Ishikawa (cell line): ENCODE results near the gene SDCCAG8.
A peak's percentile ranks its signal among the peaks of the same experiment; 100 is the strongest.

Source experiments
- CEBPB ChIP-seq: IDR thresholded peaks from 2 replicates; pipeline ENCODE4 v1.6.1; 2012
- CREB1 ChIP-seq: IDR thresholded peaks from 2 replicates; pipeline ENCODE4 v1.6.1; 2012; ENCODE audit warnings: low read depth
- EGR1 ChIP-seq: IDR thresholded peaks from 2 replicates; pipeline ENCODE4 v1.6.1; 2012
- EP300 ChIP-seq: IDR thresholded peaks from 2 replicates; pipeline ENCODE4 v1.6.1; 2012; ENCODE audit warnings: borderline replicate concordance
- FOXM1 ChIP-seq: IDR thresholded peaks from 2 replicates; pipeline ENCODE4 v1.6.1; 2012; ENCODE audit warnings: low read depth, borderline replicate concordance
- MAX ChIP-seq: IDR thresholded peaks from 2 replicates; pipeline ENCODE4 v1.6.1; 2012
- NFIC ChIP-seq: IDR thresholded peaks from 2 replicates; pipeline ENCODE4 v1.6.1; 2012
- RAD21 ChIP-seq: IDR thresholded peaks from 2 replicates; pipeline ENCODE4 v1.6.1; 2012; ENCODE audit warnings: low read depth
- TAF1 ChIP-seq: IDR thresholded peaks from 2 replicates; pipeline ENCODE4 v1.6.1; 2012; ENCODE audit warnings: low read depth, mild to moderate bottlenecking
- TCF12 ChIP-seq: IDR thresholded peaks from 2 replicates; pipeline ENCODE4 v1.6.1; 2012; ENCODE audit warnings: low read depth
- TEAD4 ChIP-seq: IDR thresholded peaks from 2 replicates; pipeline ENCODE4 v1.6.1; 2012
- USF1 ChIP-seq: IDR thresholded peaks from 2 replicates; pipeline ENCODE4 v1.6.1; 2012
- YY1 ChIP-seq: IDR thresholded peaks from 2 replicates; pipeline ENCODE4 v1.6.1; 2012; ENCODE audit warnings: low read depth
- ZBTB7A ChIP-seq: IDR thresholded peaks from 2 replicates; pipeline ENCODE4 v1.6.1; 2012; ENCODE audit warnings: low read depth
- TF ChIP-seq, protein P1 (sequence below): IDR thresholded peaks from 2 replicates; pipeline ENCODE4 v1.6.1; 2012; ENCODE audit warnings: low read depth, mild to moderate bottlenecking

Gene SDCCAG8

DNA sequence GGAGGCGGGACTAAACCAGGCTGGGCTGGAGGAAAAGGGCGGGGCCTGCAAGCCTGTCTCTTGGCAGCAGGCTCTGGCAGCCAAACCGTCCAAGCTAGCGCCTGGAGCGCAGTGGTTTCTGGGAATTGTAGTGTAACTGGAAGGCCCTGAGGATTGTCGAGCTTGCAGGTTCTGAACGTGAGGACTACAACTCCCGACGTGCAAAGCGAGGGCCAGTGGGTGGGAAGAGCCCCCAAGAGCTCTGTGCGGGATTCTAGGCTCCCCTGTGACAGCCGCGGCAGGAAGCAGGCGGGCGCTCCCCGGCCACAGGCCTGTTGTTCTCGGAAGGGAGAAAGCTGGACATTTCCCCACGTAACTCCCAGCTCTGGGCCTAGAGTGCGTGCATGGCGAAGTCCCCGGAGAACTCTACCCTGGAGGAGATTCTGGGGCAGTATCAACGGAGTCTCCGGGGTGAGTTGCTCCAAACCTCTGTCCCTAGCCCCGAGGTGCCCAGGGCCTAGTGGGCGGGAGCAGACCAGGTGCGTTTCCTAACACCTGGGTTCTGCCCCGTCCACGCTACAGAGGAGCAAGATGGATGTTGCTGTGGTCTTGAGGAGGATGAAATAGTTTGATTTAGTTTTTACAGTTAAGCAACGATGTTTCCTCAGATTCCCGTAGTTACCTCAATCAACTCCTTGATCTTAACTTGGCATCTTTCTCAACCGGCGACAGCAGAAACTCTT, at the start of gene SDCCAG8:
SDCCAG8 (plus strand) TSS at position 251 of the 722 bp plus-strand sequence; CDS start at position 384, 133 bp downstream.
- TF ChIP-seq TEAD4 (no peak), EP300 (no peak), EGR1 (0 out of 2 replicates have a peak, but pooled peaks have one; percentile 12), TAF1 (peak; percentile 58; the same call in 1 of the 2 replicates), NFIC (peak; percentile 65; the same call in 1 of the 2 replicates), MAX (0 out of 2 replicates have a peak, but pooled peaks have one; percentile 68), FOXM1 (no peak; the same call in 1 of the 2 replicates), YY1 (0 out of 2 replicates have a peak, but pooled peaks have one; percentile 36)

- TF ChIP-seq CEBPB, result peak; percentile 57
- TF ChIP-seq, protein P1, sequence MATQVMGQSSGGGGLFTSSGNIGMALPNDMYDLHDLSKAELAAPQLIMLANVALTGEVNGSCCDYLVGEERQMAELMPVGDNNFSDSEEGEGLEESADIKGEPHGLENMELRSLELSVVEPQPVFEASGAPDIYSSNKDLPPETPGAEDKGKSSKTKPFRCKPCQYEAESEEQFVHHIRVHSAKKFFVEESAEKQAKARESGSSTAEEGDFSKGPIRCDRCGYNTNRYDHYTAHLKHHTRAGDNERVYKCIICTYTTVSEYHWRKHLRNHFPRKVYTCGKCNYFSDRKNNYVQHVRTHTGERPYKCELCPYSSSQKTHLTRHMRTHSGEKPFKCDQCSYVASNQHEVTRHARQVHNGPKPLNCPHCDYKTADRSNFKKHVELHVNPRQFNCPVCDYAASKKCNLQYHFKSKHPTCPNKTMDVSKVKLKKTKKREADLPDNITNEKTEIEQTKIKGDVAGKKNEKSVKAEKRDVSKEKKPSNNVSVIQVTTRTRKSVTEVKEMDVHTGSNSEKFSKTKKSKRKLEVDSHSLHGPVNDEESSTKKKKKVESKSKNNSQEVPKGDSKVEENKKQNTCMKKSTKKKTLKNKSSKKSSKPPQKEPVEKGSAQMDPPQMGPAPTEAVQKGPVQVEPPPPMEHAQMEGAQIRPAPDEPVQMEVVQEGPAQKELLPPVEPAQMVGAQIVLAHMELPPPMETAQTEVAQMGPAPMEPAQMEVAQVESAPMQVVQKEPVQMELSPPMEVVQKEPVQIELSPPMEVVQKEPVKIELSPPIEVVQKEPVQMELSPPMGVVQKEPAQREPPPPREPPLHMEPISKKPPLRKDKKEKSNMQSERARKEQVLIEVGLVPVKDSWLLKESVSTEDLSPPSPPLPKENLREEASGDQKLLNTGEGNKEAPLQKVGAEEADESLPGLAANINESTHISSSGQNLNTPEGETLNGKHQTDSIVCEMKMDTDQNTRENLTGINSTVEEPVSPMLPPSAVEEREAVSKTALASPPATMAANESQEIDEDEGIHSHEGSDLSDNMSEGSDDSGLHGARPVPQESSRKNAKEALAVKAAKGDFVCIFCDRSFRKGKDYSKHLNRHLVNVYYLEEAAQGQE, result no peak
These were observed 42.6 kb upstream of the SDCCAG8 start for GRCh38 chr1:243213045-243213787.

DNA sequence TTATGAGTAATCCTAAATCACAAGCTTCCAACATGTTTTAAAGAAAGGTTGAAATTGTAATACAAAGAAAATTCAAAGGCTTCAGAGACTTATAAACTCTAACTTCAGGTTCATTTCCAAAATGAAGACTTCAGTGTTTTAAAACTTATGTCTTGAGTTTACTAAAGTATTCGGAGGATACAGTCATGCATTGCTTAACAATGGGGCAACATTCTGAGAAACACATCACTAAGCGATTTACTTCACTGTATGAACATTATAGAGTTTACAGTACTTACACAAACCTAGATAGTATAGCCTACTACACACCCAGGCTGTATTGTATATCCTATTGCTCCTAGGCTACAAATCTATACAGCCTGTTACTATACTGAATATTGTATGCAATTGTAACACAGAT, 39.1 kb upstream of the SDCCAG8 start:
- no peak for TF ChIP-seq NFIC
- TF ChIP-seq YY1, result no peak
- TF ChIP-seq ZBTB7A, result no peak
- TF ChIP-seq TEAD4, result no peak
- no peak for TF ChIP-seq MAX
- TF ChIP-seq CEBPB, result no peak
- TF ChIP-seq, protein P1, result no peak
- TF ChIP-seq RAD21, result no peak
- TF ChIP-seq TCF12, result no peak
- TF ChIP-seq EGR1, result no peak
- TF ChIP-seq USF1, result no peak

- TF ChIP-seq MAX (no peak), TCF12 (no peak), YY1 (no peak)
These were observed 38.5 kb upstream of the SDCCAG8 start for GRCh38 chr1:243217349-243217748.

- TF ChIP-seq, protein P1, result no peak
- no peak for TF ChIP-seq MAX
- no peak for TF ChIP-seq EGR1
- no peak for TF ChIP-seq CREB1
- TF ChIP-seq FOXM1, result no peak
- no peak for TF ChIP-seq CEBPB
These were observed 37.8 kb upstream of the SDCCAG8 start for GRCh38 chr1:243218059-243218458.
